ENCODE data around the gene DPP3.

DNA sequence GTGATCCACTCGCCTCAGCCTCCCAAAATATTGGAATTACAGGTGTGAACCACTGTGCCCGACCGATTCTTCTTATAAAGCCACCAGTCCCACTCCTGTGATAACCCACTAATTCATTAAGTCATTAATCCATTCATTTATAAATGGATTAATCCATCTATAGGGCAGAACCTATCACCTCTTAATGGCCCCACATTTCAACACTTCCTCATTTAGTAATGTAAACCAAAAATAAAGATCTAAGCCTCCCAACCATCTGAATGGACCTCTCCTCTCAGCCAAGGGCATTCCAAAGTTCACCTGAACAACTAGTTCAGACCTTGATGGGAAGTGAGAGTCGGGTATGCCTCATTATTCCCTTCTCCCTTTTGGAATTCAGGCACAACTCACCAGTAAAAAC is 31.7 kb upstream of the DPP3 start:
- no peak for TF ChIP-seq EP300 (IDR thresholded peaks at IDR 0.05)
- TF ChIP-seq, protein P1, sequence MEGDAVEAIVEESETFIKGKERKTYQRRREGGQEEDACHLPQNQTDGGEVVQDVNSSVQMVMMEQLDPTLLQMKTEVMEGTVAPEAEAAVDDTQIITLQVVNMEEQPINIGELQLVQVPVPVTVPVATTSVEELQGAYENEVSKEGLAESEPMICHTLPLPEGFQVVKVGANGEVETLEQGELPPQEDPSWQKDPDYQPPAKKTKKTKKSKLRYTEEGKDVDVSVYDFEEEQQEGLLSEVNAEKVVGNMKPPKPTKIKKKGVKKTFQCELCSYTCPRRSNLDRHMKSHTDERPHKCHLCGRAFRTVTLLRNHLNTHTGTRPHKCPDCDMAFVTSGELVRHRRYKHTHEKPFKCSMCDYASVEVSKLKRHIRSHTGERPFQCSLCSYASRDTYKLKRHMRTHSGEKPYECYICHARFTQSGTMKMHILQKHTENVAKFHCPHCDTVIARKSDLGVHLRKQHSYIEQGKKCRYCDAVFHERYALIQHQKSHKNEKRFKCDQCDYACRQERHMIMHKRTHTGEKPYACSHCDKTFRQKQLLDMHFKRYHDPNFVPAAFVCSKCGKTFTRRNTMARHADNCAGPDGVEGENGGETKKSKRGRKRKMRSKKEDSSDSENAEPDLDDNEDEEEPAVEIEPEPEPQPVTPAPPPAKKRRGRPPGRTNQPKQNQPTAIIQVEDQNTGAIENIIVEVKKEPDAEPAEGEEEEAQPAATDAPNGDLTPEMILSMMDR (IDR thresholded peaks at IDR 0.05): no peak

Data from gastroesophageal sphincter (tissue), 3 donors.